Stimulated activated CD4-positive, alpha-beta T cell treated with anti-CD3 and anti-CD28 coated beads, Interleukin-15, amount 100 ng/mL, for 24 hours (primary cell): ENCODE results near the gene MEGF11.
"Not testable (repeated sequence)": the region's sequence is repeated elsewhere in the genome, so short reads cannot be mapped to it uniquely, and the experiment has no call there.

Source experiments
- DNase-seq: peaks from one replicate; pipeline ENCODE4 v3.0.0-alpha.2; 2020

MEGF11 gene

GRCh38 chr15:65907661-65908060, 345.9 kb downstream of the MEGF11 start:
- no peak for DNase-seq

GRCh38 chr15:65906396-65906795, 347.2 kb downstream of the MEGF11 start:
- DNase-seq = no peak

DNA sequence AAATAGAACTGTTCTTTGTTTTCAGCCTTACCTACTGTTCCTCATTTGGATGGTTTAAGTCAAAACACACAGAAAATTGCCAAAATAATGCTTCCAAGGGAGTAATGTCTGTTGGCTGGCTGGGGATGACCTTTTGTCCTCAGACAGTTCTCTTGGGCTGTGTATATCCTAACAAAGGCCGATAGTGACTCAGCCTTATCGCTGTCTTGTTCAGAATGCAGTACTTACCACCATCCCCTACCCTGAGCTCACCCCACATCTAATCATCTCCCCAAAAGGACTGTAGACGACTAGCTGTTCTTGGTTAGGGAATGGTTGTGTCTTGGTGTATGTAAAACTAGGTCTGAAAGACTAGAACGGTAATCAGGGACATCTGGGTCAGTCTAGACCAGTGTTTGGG, 349.2 kb downstream of the MEGF11 start:
- no peak for DNase-seq

DNA sequence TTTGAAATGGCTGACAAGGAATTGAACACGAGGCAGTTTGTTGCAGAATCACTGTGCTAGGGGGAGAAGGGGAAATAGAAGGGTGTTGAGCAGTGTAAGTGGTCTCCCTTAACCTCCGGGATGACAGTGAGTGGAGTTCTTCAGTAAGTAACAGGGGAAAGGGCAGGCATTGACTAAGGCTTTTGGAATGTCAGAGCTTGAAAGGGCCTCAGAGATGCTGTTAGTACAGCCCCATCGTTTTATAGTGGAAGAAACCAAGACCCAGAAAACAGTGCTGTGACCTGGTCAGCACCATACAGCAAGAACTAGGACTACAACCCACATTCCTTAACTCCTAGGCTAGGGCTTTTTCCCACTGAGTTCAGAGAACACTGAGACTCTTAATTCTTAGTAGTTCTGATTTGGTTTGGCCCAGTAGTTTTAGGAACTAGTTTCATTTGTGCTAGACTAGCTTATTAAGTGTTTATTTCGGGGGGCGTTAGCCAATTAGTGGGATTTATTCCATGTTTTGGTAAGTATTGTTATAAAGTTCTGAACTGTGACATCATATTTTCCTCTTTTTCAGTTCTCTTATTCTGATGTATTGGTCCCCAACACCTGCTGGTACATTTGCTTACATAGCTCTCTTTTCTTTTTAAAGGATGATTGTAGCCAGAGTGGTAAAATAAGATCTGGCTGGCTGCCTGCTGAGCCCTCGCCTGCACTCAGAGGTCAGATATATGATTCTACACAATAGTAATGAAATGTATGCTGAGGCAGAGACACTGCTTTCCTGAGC, 350.1 kb downstream of the MEGF11 start:
- DNase-seq = no peak

GRCh38 chr15:65902373-65902772, 351.2 kb downstream of the MEGF11 start:
- DNase-seq = peak; percentile 27

- no peak for DNase-seq
Measured at GRCh38 chr15:65901836-65902235, 351.7 kb downstream of the MEGF11 start.

- no peak for DNase-seq
Measured at GRCh38 chr15:65901336-65901735, 352.2 kb downstream of the MEGF11 start.

GRCh38 chr15:65900488-65900887, 353.1 kb downstream of the MEGF11 start:
- no peak for DNase-seq

DNA sequence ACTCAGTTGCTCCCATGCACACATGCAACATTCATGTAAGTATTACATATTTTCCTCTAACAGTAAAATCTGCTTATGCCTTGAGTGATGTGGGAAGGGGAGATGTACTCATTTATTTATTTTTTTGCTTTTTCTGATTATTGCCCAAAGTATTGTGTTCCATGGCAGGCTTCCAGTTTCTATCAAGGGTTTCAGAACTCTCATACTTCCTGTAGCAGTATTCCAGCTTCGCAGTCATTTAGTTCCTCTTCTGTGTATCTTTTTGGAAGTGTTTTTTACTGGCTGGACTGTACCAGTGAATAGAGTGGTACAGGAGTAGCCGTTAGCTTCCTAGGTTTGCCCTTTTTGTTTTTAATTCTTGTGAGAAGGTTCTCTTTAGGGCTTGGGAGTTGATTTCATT, 357.3 kb downstream of the MEGF11 start:
- no peak for DNase-seq

- DNase-seq = no peak
Measured at GRCh38 chr15:65893060-65893459, 360.5 kb downstream of the MEGF11 start.

DNA sequence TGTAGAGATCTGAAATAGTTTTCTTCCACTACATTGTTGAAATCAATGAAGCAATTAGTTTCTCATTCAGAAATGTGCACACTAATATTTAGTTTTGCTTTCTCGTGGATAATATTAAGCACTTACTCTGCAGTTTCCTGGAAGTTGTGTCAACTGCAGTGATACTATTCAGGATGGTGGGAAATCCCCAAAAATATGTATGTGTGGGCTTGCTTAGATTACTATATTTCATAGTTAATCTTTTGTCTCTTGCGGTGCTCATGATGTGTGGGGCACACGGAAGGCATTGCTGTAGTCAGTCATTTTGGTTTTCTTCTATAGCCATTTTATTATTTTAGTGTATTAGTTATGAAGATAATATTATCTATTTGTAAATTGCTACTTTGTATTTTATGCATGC, 364.6 kb downstream of the MEGF11 start:
- DNase-seq = peak; percentile 41

DNA sequence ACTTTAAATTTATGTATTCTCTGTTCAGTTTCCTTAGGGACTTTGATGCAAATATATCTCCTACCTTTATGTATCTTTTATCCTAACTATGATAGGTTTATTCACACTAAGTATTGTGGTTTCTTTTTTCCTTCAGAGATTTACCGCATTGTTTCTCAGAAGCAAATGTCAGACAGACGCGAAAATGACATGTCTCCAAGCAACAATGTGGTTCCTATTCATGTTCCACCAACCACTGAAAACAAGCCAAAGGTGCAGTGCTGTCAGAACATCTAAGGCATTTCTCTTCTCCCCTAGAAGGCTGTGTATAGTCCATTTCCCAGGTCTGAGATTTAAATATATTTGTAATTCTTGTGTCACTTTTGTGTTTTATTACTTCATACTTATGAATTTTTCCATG, 366.0 kb downstream of the MEGF11 start:
- DNase-seq = peak; percentile 49

DNA sequence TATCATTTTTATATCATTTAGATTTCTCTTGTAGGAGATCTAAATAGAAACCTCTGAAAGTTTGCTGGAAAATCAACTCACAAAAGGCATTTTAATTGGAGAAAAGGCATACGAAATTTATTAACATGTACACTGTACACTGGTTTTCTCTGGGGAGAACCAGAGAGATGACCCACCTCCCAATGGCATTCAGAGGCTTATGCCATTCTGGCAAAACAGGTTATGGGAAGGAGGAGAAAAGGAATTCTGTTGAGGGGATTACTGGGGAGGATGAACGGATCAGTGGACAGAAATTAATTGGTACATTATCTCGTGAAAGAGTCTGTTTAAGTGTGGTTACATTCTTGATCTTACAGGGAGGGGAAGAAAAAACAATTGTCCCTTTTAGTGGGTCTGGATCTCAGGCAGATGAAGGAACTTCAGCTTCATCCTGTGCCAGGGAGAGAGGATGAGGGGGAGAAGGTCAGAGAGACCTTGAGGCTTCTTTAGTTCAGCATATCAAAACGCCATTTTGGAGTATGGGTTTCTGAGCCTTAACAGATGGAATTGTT, 367.8 kb downstream of the MEGF11 start:
- no peak for DNase-seq

DNA sequence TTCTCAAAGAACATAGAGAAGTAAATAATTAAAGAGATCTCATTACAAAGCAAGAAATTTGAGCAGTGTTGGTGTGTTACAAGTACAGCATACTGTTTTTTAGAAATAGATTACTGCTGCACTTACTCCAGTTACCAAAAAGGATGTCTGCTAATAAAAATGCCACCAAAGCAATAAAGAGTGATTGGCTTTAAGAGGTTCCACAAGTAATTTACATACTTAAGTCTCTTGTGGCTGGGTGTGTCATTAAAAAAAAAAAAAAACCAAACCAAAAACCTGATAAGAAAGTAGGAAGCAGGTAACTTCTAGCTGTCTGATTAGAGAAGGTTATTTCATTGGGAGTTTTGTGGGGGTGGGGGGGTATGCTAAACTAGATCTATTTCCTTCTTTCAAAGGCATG, 369.0 kb downstream of the MEGF11 start:
- DNase-seq = no peak

GRCh38 chr15:65883571-65883970, 370.0 kb downstream of the MEGF11 start:
- no peak for DNase-seq

DNA sequence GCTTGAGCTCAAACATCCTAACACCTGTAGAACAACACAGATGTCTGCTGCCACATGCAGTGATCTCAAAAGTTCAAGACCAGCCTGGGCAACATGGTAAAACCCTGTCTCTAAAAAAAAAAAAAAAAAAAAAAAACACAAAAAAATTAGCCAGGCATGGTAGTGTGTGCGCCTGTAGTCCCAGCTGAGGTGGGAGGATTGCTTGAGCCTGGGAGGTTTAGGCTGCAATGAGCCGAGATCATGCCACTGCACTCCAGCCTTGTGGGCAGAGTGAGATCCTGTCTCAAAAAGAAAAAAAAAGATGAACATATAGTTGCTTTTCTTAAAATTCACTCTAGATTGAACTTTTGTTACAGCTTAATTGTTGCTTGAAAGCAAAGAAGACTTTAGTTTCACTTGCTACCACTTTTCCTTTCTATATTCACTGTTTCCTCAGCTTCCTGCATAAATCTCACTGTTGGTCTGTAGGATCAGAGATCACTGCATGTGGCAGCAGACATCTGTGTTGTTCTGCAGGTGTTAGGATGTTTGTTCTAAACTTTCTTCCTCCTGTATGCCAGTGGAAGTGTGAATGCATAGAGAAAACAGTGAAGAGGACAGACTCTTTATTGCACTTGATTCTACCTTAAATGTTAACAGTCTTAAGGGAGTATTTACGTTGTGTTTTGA, 371.6 kb downstream of the MEGF11 start:
- DNase-seq = no peak

GRCh38 chr15:65877749-65878148, 375.8 kb downstream of the MEGF11 start:
- DNase-seq = no peak

GRCh38 chr15:65875458-65875857, 378.1 kb downstream of the MEGF11 start:
- DNase-seq = no peak

- DNase-seq = no peak
Measured at GRCh38 chr15:65873256-65873655, 380.3 kb downstream of the MEGF11 start.

DNA sequence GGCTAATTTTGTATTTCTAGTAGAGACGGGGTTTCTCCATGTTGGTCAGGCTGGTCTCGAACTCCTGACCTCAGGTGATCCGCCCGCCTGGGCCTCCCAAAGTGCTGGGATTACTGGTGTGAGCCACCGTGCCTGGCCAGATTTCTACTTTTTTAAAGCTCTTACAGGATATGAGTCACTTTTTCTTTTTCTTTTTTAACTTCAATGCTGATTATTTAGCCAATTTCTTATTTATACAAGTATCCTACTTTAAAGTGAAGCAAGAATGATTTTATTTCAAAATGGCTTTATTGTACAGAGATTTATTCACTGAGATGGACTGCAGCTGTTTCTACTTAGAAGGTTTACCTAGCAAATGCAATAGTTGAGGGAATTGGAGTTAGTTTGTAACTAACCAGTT, 381.0 kb downstream of the MEGF11 start:
- not testable (repeated sequence) for DNase-seq

DNA sequence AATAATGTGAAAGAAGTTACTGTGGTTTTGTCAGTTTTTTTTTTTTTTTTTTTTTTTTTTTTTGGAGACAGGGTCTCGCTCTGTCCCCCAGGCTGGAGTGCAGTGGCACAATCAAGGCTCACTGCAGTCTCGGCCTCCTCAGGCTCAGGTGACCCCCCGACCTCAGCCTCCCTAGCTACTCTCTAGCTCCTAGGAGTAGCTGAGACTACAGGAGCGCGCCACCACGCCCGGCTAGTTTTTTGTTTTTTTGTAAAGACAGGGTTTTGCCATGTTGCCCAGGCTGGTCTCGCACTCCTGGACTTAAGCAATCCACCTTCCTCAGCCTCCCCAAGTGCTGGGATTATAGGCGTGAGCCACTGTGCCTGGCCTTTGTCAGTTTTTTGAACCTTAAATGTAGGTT, 381.7 kb downstream of the MEGF11 start:
- not testable (repeated sequence) for DNase-seq

GRCh38 chr15:65870889-65871533, 382.5 kb downstream of the MEGF11 start:
- no peak for DNase-seq

DNA sequence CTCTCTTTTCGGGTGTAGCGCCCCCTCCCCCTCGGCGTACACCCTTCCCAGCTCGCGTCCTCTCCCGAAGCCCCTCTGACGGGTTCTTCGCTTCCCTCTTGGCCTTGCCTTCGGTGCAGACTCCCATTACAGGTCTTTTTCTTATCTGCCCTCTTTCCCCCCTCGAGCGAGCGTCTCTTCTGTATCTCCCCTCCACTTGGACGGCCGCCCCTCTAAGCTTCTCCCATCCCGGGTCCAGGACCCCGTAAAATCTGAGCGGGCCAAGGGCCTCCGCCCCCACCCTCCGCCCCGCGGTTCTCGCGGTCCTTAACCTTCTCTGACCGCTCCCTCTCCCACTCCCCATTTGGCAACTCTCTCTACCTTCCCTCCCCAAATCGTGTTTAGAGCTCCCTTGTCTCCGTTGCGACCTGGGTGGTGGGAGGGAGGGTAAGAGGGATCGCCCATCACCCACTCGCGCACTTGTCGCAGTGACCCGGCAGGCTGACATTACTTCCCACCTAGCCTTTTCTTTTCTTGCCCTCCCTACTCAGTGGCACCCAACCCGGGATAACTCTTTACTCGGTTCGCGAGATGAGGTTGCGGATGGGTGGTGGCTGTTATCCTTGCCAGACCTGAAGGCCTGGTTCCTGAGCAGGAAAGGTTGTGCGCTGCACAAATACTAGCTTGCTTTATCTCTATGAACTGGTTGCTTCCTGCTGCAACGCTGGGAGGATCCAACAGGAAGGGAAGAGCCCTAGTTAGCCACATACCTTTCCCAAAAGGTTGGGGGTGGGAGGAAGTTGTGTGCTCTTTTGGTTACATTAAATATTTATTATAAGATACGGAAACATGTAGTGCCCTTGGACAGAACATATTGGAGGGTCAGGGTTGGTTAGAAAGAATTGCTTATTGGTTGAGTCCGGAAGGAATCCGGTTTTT, 383.3 kb downstream of the MEGF11 start:
- DNase-seq = peak; percentile 35
